Activated CD4-positive, alpha-beta T cell treated with anti-CD3 and anti-CD28 coated beads for 1 hour (primary cell): ENCODE measurements around the gene AP1G2.

Experiments
- DNase-seq: peaks from one replicate; pipeline ENCODE4 v3.0.0-alpha.2; 2020

The AP1G2 gene

DNA sequence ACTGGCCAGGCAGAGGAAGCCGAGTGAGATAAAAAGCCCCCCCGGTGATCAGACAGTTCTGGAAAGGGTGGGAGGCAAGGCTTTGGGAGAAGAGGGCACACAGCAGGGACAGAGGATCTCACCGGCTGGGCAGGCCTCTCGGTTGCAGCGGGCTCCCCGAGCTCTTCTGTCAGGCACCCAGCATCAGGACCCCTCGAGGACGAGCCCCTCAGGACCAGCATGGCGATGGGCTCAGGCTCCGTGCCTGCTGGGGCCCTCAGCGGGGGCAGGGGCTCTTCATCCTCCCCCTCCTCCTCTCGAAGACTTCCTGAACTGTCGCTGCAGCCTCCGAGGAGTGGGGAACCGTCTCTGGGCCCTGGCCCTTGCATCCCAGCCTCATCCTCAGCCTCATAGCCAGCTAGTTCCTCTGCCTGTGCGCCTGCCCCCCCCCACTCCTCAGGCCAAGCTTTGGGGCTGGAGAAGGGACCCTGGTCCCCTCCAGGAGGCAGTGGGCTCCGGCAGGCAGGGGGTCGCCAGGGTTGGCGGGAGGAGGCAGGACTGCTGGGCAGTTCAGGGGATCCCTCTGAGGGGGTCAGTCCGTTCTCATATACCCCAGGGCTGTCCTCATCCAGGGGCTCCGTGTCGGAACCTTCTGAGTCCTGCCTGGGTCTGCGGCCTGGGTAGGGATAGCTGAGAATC, 3.4 kb upstream of the AP1G2 start:
- DNase-seq = no peak

DNA sequence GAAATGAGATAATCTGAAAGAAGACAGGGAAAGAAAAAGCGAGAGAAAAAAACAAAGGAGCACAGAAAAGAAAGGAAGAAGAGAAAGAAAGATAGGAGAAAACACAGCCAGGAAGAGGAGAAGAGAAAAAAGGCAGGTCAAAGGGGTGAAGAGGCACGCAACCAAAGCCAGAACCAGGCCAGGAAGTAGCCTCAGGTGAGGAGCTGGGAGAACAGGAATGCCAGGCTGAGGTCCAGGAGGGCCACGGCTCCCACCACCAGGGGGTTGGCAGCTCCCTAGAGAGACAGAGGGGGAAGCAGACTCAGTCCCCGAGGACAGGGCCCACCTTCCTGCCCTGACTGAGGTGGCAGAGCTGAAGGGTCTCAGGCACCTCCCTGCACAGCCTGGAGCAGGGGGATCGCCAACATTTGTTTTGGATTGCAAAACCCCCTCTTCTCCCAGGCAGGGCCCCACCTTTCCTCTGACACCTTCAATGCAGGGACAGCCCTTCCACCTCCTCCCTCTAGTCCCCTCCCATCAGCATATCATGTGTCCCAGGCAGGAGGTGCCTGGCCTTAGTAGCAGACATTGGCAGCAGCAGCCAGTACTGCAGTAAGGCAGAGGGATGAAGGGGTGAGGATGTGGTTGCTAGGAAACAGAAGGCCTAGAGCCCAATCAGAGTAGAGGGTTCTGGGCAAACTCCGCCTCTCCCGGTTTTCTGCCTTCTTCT, 2.0 kb upstream of the AP1G2 start:
- no peak for DNase-seq

DNA sequence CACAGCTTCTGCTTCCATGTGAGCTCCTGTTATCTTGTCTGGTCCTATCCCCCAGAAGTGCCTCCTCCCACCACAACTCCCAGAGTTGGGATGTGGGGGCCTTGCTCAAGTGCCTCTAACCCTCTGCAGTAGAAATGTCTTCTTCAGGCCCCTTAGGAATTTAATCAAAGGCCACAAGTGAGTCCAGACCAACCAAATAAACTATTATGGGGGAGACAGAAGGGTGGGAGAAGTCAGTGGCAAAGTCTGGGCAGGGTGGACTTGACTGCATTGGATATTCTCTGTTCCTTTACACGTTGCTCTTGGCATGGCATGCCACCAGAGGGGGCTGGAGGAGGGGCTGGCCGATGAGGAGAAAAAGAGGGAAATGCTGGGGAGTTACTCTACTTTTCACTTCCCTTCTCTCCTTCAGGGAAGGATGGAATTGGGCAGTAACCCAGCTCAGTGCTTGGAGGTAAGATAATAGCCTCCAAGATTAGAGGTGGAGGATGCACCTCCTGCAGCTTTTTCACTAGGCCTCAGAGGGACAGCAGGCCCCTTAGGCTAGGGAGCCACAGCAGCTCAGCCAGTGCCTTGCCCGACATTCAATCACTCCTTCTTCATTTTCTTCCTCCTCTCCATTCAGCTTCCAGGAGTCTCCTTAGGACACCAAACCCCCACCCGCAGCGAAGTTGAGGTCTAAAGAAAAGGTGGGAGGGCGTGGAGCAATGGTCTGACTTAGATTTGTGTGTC, 1.2 kb upstream of the AP1G2 start:
- DNase-seq = no peak

DNA sequence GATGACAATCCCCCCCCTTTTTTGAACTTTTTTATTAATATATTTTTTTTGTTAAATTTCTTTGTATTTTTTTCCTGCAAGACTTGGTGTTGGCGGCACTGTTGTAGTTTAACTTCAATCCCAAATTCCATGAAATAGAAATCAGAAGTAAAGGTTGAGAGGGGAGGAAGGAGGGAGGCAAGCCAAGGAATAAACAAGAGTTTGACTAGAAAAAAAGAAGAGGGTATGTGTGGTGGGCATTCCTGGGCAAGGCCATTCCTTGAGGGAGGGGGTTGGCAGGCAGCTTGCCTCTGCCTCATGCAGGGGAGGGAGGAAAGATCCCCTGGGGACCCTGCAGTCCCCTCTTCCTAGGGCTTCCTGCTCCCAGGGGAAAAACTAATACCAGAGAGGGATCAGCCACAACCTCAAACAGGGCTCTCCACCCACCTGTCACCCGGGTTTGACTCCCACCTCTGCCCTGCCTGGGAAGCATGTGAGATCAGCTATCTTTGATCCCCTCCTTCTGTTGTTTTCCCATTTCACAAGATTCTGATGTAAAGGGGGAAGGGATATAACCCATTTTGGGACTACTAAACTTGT, 519 bp upstream of the AP1G2 start:
- no peak for DNase-seq

DNA sequence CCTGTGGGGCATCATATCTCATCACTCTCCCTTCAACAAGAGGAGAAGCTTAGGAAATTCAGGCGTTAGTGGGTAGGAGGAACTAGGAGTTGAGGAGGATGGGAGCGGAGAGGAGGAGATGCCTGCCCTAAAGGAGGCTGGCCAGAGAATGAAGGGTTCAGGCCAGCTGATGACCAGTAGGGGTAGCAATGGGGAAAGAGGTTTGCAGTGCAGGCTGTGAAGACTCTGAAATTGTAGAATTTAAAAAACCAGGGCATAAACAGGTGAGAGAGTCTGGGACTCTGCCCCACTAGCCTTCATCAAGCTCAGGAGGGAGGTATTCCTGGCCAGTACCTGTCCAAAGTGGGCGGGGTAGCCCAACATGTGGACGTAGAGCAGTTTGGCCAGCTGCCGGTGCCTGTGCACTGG, 809 bp downstream of the AP1G2 start:
- DNase-seq = no peak

DNA sequence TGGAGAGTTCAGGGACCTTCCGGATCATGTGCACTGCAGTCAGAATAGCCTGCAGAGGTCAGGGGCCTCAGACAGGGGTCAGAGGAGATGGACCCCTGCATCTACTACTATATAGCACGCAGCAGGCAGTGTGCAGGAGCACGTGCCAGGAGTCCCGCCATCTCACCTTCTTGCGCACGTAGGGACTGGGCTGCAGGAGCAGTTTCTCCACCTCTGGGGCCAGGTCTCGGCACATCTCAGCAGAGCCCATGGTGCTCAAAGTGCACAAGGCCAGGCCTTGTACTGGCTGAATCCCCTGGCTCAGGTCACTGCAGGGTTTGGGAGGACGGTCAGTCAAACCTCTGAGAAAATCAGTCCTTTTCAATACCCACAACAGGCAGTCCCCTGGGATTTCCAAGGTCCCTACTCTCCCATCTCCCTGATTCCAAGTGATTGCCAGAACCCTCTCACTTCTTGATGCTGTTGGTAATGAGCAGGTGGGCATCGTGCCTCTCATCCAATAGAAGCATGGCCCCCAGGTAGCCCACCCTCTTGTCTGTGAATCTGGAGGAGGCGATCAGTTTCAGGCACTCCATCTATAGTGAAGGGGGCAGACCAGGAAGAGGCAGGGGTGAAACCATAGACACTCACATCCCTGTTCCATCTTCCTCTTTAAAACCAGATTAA, 1.3 kb downstream of the AP1G2 start:
- no peak for DNase-seq

DNA sequence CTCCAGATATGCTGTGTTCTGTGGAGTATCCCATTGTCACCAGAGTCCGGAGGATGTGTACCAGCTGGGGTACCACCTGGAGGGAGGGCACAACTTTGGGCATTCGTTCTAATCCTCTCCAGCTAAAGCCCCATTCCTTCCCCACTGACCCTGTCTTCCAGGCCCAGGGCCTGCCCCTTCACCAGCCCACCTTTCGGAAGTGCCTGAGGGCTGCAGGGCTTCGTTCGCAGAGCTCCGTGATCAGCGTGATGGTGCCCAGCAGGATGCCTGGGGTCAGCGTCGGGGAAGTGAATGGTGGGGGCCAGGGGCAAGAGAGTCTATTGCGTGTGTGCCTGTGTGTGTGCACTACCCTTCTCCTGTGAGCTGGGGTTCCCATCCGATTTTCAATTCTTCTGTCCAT, 2.0 kb downstream of the AP1G2 start:
- DNase-seq = no peak

DNA sequence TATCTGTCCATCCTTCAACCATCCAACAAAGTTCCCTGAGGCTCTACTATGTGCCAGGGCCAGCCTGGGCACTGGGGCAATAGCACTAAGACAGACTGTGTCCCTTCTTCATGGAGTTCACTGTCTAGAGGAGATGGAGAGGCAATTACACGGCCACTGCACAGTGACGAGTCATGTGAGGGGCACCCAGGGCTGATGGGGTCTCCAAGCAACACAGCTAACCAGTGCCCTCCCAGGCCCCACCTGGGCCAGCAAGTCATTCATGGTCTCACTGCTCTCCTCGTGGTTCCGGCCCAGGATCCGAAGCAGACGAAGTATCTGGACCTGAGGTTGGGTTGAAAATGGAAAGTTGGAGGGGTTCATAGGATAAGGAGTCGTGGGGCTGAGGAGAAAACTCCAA, 2.7 kb downstream of the AP1G2 start:
- DNase-seq = no peak

DNA sequence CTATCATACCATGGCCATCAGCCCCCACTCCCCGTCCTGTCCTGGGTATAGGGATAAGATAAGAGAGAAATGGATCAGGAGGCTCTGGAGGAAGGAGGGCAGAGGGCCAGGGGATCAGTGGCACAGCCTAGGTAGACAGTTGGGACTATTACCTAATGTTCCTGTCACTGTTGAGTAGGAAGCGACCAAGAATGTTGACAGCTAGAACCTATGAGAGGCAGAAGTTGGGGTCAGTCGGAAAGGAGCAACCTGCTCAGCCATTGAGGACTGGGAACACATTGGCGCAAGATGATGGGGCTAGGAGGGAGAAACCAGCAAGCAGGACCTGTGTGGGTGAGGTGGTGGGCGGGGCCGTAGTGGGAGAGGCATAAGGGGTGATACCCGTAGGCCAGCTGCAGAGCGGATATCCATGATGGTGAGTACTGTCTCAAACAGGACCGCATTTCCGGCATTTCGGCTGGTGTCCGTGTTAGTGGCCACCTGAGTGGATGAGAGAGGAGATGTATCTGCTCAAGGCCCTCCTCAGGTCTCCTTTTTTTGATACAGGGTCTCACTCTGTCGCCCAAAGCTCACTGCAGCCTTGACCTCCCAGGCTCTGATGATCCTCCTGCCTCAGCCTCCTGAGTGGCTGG, 3.3 kb downstream of the AP1G2 start:
- DNase-seq = no peak

DNA sequence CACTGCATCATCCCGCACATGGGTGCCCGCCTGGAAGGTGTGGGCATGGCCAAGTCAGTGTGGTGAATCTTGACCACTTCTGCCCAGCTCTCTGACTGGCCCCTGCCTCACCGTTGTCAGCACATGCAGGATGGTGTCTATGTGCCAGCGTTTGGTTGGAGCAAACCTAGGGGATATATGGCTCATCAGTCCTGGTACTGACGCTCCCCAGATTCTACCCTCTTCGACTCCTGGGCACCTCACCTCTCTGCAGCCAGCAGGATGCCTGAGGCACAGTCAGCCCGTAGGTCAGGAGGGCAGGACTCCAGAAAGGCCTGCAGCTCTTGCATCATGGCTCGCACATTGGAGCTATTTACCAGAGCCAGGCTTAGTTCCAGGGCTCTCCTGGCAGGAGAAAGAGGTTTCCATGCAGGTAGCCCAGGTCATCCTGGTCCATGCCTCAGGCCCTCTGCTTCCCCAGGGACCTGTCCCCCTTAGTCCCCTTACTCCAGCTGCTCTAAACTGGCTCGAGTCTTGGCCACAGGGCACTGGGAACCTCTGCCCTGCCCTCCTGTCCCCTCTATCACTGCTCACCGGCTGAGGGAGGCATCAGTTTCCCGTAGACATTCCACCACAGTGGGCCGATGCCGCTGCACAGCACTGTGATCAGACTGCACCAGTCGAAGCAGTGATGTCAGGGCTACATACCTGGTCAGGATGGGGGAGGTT, 4.0 kb downstream of the AP1G2 start:
- DNase-seq = no peak

DNA sequence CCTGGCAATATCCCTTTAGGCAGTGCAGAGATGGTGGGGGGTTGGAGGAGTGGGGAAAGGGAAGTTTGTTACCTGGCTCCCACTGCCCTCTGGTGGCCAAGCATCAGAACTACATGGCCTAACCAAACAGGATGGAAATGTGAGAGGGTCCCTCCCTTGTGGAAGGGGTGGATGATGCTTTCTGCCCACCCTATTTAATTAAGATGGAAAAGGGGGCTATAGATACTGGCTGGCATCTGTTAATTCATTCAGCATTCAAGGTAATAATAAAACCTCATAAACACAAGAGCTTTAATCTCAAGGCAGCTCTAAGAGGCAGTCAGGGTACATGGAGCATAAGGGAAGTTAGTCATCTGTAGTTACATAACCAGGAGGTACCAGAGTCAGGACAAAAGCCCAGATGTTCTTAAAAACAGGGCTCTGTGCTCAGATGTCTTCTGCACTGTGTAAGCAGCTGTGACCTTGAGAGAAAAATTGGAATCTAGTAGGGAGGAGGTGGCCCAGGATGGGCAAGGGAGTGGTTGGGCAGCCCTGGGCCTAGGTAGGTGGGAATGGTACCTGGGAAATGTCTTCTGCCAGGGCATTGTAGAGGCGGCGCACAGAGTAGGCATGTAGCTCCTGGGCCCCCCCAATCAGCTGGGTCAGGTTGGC, 4.6 kb downstream of the AP1G2 start:
- DNase-seq = peak; percentile 38

DNA sequence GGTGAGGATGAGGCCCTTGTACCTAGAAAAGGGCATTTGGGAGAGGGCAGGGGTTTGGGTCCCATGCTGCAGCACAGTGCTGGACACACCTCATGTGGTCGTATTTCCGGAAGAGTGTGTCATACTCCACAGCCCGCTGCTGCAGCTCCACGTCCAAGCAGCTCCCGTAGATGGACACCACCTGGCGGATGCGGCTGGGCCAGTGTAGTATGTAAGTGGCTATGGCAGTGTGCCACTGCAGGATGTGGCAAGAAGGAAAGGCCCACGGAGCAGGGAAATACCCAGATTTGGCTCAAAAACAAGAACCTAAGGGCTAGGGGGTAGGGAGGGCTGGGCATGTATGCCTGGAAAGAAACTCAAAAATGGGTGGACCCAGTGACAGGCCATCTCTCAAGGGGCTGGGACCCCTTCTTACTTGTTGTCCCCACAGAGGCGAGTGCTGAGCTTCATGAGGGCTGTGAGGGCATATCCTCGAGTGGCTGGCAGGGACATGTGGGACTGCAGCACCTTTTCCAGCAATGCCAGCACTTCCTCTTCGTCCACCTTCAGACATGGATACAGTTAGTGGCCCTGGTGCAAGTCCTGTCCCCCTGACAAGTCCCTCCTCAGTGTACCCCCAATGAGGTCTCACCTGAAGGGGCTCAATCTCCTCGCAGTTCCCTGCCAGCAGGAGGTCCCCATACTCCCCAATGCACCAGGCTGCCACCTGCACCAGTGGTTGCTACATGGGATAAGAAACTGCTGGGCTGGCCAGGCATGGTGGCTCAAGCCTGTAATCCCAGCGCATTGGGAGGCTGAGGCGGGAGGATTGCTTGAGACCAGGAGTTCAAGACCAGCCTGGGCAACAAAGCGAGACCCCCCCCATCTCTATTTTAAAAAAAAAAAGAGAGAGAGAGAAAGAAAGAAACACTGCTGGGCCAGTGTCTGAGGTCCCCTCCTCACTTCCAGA, 5.4 kb downstream of the AP1G2 start:
- no peak for DNase-seq

DNA sequence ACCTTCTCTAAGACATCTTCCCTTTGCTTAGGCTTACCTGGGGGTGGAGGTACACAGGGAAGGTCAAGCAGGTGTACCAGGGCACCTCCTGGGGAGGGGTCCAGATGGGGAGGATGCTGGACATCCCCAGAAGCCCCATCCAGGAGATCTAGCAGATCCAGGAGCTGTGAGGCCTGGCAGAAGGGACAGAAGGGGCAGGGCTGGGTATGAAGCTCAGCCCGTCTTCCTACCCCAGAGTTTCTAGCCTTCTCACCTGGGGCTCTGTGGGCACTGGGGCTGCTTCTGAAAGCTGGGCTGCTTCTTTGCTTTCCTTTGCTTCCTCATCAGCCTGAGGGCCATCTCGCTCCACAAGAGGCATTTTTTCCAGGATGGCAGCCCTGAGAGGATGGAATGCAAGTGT, 6.3 kb downstream of the AP1G2 start:
- no peak for DNase-seq

DNA sequence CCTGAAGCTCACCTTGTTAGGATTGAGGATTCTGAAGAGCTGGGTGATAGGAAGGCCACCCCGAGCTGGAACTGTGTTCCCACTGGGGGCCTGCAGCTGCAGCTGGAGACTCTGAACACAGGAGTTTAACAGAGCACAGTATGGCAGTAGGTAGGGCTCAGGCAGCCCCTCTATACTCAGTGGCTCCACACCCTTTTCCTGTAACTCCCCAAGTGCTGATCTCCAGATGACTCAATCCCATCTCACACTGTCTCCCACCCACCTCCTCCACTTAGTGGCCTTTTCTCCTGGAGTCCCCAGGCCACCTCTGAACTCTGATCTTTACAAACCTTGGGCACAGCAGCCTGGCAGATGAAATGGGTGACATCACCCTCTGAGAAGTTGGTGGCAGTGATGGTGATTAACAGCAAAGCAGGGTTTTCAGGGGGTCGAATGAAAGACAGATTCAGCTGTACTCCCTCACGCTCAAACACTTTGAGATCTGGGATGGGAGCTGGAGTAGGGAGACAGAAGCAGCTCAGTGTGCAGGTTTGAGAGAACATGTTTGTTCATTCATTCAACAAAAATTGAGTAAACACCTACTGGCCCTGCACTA, 7.6 kb downstream of the AP1G2 start:
- no peak for DNase-seq

DNA sequence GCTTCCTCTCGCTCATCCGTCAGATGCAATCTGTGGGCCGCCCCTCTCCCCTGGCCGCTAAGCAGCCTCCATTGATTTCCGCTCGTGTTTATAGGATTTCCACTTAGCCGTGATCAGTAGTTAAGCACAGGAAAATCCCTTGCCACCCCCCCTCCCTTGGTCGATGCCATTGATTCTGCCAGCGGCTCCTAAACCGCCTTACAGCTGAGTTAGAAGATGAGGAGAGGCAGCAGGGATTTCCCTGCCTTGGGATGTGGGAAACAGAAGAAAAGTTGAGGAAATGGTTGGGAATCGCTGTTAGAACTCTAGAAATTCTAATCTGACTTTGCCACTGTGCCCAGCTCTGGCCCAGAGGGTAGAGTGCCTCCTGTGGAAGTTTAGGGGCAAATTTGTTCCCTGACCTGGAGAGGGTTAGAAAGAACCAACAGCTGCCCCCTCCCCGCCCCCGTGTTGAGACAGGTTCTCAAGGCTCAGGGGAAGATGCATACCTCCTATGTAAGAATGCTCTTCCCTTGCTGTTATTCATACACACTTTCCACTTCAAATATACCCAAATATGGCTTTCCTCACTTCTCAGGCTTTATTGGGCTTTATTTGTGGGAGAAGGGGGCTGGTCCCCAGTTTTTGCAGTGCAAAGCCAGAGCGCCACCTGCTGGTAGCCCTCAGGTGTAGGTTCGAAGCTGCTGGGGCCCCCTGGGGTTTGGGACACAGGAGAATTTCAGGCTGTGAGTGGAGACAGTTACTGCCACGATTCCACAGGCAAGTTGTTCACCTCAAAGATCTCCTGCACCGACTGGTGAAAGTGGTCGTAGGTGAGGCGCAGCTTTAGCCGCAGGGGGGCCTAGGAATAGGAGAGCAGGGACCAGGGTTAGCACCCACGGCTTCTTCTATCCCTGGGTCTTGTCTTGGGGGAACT, 8.3 kb downstream of the AP1G2 start:
- DNase-seq = peak; percentile 48

DNA sequence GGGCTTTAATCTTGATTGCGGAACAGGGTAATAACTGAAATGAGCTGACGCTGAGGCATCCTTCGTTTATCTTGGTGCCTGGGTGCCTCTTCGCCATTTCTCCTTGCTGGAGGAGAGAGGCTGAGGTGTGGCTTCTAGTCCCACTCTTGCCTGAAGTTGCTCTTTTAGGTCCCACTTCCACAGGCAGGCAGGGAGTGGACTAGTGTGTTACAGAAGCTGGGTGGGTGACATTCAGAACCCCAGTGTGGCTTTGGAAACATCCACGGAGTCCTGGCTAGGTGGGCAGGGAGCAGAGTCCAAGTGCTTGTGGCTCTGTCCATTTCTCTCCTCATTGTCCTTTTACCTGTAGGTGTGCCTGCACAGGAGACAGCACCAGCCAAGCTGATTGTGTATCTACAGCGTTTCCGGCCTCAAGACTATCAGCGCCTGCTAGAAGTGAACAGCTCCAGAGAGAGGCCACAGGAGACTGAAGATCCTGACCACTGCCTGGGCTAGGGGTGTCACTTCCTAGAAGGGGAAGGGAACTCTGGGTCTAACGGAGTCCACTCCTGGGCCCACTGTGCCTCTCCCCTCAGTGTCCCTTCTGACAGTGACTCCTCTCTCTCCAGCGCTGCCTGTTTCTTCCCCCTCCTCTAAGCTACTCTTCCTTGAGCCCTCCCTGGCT, 9.1 kb downstream of the AP1G2 start:
- DNase-seq = no peak

DNA sequence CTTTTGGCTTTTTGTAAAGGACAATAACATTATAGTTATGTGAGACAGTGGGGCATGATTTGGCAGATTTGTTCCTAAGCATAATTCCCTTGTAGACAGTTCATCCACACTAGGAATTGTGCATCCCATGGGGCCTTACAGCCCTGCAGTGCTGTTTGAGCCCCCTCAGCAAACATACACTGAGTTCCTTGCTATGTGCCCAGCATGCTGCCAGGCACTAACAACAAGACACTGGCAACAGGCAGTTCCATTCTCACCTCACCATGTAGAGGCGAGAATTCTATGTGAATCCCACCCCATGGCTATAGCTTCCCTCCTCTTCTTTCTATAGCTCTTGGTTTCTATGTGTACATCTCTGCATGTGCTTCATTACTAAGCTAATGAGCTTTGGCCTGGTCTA, 9.6 kb downstream of the AP1G2 start:
- no peak for DNase-seq

DNA sequence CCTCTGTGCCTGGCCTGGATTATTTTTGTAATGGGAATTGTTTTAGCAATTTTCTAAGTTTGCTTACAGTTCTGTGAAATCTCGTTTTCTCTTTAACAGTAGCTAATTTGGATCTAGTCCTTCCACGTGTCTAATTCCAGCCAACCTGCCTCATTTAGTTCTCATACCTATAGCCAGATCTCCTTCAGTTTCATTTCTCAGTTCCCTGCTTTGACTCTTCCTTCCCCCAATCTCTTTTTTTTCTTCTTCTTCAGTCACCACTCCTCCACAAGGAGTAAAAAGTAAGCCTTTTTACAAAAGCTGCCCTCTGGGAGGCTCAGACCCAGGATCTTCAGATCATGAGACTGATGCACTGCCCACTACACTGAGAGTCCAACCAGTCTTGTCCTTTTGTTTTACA, 10.1 kb downstream of the AP1G2 start:
- no peak for DNase-seq
